CD4-positive, alpha-beta T cell treated with Interferon alpha-2 for 1 hour (primary cell): Measurements from ENCODE around the gene PFKP.

Experiments
- DNase-seq, 2 donors: peaks; one replicate each; pipeline ENCODE4 v3.0.0-alpha.2; 2020 to 2022

The PFKP gene

GRCh38 chr10:3071405-3072198 lies 4.3 kb downstream of the PFKP start:
- no peak for DNase-seq

DNA sequence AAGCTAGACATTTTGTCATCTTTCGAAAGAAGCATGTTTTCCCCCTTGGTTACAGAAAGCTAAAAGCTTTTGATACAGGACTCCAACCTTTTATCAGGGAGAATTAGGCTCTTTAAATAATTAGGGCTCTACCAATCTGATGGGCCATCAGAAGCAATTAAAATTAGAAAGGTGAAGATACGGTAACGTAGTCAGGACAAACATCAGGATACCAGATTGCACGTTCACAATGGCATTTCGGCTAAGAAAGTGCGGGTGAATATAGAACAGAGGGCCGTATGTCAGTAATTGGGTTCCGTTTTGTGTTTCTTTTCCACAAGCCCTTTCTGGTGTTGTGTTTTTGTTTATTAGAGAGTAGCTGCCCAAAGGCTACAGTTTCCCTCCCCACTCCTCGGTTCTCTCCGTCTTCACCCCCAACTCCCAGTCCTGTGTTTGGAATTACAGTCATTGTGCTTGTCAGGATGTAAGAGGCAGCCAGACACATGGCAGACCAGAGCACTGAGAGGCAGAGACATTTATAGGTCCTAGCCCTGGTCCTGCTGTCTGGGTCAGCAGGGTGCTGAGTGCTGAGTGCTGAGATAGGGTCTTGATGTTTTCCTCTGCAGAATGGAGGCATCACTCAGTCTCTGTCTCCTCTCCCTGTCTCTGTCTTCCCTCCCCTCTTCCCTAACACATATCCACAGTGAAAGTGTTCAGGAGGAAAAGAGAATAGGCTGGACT lies 5.5 kb downstream of the PFKP start:
- DNase-seq: no peak

DNA sequence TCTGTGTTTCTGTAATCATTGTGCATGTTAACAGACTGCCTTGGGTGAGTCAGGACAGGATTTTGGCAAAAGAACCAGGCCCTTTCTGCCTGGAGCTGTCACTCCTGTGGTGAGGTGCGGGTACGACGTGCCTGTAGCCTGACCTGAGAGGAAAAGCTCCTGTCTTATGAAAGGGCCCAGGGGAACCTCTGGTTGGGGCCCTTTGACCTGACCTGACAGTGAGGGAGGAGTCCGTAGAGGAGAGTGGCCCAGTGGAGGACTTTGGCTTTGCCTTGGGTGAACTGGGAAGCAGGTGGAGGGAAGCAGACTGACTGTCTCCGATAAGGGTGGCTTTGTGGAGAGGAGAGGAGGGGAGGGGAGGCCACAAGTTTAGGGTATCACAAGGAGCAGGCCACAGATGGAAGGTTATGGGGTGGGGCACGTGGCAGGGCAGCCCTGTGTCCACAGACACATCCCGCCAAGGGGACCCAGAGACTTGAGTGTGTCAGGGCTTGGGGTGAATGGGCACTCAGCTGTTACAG lies 6.9 kb downstream of the PFKP start:
- no peak for DNase-seq

- no peak for DNase-seq
Observed at GRCh38 chr10:3074985-3075600, 7.7 kb downstream of the PFKP start.

DNA sequence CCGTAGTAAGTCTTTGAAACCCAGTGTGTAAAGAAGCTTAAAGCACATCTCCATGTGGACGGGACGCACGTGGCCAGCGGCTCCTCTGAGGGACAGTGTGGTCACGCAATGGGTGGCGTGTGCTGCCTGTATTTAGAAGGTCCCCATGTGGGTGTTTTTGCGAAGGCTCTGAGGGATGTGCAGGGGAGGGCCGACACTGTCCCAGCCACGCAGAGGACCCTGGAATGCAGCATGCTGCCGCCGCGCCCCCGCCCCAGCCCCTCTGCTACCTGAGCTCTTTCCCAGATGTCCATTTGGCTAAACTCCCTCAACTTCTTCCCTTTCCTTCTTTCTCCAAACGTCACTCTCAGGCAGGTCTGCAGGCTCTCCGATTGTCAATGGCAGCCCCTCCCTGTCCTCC lies 8.8 kb downstream of the PFKP start:
- no peak for DNase-seq

DNA sequence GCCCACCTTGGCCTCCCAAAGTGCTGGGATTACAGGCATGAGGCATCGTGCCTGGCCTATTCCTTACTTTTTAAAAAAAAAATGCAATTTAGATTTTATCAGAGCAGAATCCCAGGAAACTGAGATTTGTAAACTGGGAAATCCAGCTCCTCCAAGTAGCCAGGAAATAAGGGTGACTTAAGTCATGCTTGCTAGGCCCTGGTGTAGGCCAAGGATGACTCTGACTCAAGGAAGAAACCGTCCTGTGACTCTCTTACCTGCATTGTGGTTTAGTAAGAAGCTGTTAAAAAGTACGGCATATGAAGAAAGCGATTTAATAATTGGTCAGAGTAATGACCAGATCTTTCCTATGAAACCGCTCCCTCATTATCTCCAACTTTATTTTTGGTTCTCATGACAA lies 10.2 kb downstream of the PFKP start:
- no peak for DNase-seq

DNA sequence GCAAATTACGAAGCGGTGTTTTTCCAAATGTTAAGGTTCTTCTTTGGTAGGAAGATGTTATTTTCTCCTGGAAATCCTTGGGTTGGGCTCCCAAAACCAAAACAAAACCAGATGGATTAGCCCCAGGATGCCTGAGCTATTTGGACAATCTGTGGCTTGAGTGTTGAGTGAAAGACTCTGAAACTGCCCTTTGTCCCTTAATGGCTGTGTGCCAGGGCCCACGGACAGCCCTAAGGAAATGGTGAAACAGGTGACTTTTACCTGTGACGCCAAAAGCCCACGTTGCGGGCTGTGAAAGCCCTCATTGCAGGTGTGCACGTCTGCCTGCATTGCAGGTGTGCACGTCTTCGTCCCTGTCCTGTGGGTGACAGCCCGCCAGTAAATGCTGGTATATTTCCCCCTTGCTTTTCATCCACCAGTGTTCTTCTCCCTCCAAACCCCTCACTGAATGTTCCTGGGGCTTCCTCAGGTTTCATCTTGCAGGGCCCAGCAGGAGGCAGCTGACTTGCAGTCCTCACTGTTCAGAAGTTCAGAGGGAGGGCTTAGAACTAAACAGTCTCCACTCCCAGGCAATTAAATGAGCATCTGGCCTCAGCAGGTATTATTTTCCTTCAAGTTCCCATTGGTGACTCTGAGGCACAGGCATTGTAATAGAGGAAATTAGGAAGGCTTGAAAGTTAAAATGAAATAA lies 10.7 kb downstream of the PFKP start:
- no peak for DNase-seq

DNA sequence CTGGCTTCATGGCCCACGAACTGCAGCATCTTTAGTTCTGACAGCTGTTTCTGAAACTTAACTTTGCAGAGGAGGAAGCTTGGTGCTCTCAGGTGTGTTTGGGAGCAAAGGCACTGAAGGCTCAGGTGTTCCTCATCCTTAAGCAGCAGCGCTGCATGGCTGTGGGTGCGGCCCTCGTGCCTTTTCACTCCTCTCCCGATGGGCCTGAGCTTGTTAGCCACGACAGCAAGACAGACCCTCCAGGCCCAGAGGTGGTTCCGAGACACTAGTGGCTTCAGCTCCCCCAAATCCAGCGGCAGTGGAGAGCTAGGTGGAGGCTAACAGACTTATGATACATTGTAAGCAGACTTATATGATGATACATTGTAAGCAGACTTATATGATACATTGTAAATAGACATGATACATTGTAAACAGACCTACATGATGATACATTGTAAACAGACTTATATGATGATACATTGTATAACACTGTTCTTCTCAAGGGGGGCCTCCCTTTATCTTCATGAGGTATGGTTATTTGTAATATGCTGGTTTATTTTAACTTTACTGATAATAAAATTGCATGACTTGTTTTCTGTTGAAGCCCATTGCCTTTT lies 14.1 kb downstream of the PFKP start:
- DNase-seq: no peak

DNA sequence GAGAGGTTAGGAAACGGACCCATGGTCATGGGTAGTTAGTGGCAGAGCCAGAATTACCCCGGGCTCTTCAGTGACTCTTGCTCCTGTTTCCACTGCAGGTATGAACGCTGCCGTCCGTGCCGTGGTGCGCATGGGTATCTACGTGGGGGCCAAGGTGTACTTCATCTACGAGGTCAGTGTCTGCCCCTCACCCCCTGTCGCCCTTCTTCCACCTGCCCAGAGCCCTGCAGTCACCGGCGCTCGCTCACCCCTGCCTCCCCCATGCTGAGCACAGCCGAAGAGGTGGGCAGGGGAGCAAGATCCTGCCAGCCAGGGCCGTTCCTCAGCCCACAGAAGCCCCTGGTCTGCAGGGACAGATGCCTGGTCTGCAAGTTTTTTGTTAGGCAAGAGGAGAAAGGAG lies 14.9 kb downstream of the PFKP start:
- DNase-seq: no peak

- no peak for DNase-seq
Observed at GRCh38 chr10:3085785-3086567, 18.6 kb downstream of the PFKP start.

DNA sequence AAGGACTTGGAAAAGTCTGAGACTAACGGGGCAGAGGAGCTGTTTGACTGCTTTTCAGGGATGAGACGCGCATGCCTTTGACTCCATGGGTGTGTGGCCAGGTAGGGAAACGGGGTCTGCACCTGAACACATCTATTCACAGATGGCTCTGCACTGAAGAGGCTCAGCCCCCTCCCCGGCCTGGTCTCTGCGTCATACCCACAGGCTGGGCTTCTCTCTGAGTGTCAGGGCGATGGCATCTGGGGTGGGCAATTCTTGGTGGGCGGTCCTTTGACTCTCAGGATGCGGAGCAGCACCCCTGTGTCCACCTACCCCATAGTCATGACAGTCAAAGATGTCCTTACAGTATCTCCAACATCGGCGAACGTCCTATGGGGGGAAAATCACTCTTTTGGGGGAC lies 23.0 kb downstream of the PFKP start:
- DNase-seq: no peak

DNA sequence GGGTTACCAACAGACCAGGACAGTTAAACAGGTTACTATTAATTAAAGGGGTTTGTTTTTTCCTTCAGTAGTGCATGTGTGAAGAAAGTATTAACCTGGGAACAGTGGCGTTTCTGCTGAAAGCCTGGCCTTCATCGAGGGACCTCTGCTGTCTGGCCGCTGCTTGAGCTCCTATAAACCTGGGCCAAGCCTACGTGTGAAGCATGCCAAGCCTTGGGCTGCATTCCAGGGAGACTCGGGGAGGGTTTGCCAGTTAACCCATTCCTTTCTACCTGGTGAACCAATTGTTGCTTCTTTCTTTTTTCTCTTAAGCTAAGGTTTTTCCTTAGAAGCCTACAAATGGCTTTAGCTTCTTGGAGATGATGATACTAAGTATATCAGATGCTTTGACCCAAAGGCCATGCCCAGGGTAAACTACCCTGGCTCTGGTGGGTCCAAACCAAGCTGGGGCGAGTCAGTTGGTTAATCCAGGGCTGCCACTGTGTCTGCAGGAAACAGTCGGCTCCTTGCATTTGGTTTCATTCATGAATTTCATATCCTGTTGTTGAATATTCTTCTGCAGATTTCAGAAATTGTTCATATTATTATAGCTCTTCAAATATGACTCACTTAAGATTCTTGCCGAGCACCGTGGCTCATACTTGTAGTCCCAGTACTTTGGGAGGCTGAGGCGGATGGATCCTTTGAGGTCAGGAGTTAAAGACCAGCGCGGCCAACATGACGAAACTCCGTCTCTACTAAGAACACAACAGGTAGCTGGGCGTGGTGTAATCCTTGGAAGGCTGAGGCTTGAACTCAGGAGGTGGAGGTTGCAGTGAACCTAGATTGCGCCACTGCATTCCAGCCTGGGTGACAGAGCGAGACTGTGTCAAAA lies 23.8 kb downstream of the PFKP start:
- DNase-seq: no peak

GRCh38 chr10:3091921-3092320 lies 24.6 kb downstream of the PFKP start:
- DNase-seq: no peak

DNA sequence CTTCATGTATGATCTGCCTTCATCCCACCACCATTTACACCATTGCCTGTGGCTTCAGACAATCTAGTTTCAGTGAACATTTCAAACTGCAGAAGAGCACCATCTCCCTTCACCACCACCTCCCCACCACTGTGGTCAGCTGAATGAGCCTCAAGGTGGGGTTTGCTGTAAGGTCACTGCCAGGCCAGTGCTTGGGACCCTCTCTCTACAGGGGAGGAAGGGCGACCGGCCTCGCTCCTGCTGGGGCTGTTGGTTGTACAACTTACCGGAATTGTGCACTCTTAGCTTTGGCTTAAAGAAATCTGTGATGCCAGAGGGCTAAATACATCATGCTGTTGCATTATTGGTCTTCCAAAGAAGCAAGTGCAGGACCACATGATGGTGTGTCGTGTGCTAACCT lies 26.6 kb downstream of the PFKP start:
- no peak for DNase-seq

- DNase-seq: no peak
Observed at GRCh38 chr10:3094609-3095036, 27.3 kb downstream of the PFKP start.

DNA sequence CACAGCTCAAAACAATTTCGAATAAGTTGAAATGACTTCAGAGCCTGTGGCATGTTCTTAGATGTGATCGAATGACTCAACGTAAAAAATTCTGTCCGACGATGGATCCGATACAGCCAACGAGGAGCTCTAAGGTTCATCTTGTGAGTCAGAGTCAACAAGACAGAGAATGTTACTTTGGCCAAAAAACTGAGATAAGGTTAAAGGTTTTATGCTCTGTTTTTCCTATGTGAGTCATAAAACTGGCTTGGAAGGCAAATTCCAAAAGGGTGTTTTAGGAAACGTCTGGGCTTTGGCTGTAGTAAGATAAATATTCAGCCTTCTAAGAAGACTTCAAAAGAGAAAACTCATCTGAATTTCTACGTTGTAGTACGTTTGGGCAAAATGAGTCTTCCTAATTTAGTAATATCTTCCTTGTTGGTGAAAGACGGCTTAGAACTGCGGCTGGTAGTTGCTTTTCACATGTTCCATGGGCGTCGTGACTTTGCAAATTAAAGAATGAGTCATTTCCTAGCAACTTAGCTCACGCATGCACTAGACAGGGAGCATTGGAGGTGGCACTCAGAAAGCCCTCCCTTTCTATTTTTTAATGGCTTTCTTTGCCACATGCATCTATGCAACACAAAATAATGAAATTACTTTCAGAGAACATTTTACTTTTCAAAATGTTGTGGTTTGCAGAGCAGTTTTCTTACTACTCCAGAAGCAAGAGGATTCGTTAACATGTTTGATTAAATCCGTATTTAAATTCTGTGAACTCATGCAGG lies 28.2 kb downstream of the PFKP start:
- peak; percentile 48 to 51 for DNase-seq

DNA sequence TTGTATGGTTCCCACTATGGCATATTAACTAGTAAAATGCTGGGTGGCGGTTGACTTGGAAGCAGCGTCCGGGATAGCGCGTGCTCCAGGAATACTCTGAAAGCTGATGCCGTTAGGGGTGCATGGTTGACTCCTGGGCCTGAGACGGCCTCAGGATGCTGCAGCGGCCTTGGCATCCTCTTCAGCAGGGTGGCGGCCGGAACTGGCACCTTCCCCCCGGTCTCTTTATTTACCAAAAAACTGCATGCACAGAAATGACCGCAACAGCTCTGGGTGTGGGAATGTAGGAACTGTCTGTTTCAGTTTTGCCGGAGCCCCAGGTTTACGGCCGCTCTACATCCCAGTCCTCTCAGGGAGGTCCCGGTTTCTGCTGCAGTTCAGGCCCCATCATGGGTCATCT lies 28.8 kb downstream of the PFKP start:
- DNase-seq: no peak

DNA sequence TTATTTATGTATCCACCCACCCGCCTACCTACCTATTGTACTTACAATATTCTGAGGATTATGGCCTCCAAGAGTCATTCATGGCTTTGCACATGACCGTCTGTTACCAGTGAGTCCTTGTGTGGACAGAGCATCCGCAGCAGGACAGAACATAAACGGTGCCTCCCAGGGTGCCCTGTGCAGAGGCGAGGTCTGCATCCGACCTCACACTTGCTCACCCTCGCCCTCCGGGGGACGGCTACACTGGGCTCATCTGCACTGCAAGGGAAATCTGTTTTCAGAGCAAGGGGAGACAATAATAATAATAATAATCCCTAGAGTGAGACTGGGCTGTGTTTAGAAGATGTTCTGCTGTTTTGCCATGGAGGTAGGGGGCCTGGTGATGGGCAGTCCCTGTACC lies 29.8 kb downstream of the PFKP start:
- no peak for DNase-seq

GRCh38 chr10:3098689-3099088 lies 31.3 kb downstream of the PFKP start:
- no peak for DNase-seq
